ENCODE results near the gene UBR7.
"Not testable (repeated sequence)": the region's sequence is repeated elsewhere in the genome, so short reads cannot be mapped to it uniquely, and the experiment has no call there.

DNA sequence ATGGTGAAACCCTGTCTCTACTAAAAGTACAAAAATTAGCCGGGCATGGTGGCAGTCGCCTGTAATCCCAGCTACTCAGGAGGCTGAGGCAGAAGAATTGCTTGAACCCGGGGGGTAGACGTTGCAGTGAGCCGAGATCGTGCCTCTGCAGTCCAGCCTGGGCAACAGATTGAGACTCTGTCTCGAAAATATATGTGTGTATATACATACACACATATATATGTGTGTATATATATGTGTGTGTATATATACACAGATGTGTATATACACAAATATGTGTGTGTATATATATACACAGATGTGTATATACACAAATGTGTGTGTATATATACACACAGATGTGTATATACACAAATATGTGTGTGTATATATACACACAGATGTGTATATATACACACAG, 48.7 kb upstream of the UBR7 start:
- TF ChIP-seq, protein P1, sequence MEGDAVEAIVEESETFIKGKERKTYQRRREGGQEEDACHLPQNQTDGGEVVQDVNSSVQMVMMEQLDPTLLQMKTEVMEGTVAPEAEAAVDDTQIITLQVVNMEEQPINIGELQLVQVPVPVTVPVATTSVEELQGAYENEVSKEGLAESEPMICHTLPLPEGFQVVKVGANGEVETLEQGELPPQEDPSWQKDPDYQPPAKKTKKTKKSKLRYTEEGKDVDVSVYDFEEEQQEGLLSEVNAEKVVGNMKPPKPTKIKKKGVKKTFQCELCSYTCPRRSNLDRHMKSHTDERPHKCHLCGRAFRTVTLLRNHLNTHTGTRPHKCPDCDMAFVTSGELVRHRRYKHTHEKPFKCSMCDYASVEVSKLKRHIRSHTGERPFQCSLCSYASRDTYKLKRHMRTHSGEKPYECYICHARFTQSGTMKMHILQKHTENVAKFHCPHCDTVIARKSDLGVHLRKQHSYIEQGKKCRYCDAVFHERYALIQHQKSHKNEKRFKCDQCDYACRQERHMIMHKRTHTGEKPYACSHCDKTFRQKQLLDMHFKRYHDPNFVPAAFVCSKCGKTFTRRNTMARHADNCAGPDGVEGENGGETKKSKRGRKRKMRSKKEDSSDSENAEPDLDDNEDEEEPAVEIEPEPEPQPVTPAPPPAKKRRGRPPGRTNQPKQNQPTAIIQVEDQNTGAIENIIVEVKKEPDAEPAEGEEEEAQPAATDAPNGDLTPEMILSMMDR (IDR thresholded peaks at IDR 0.05; ENCODE audit: insufficient read depth, low read length) = not testable (repeated sequence)
- not testable (repeated sequence) for TF ChIP-seq GABPA (IDR thresholded peaks at IDR 0.05; ENCODE audit: low read depth); POLR2AphosphoS5 (IDR thresholded peaks at IDR 0.05; ENCODE audit: low read depth); SPI1 (IDR thresholded peaks at IDR 0.05; ENCODE audit: borderline replicate concordance, low read depth)
